Ishikawa (cell line): ENCODE measurements around the gene KPTN.

Experiments used
- CEBPB ChIP-seq: IDR thresholded peaks from 2 replicates; pipeline ENCODE4 v1.6.1; 2012
- EP300 ChIP-seq: IDR thresholded peaks from 2 replicates; pipeline ENCODE4 v1.6.1; 2012; ENCODE audit warnings: borderline replicate concordance
- FOXM1 ChIP-seq: IDR thresholded peaks from 2 replicates; pipeline ENCODE4 v1.6.1; 2012; ENCODE audit warnings: low read depth, borderline replicate concordance
- NFIC ChIP-seq: IDR thresholded peaks from 2 replicates; pipeline ENCODE4 v1.6.1; 2012
- RAD21 ChIP-seq: IDR thresholded peaks from 2 replicates; pipeline ENCODE4 v1.6.1; 2012; ENCODE audit warnings: low read depth
- TAF1 ChIP-seq: IDR thresholded peaks from 2 replicates; pipeline ENCODE4 v1.6.1; 2012; ENCODE audit warnings: low read depth, mild to moderate bottlenecking
- TCF12 ChIP-seq: IDR thresholded peaks from 2 replicates; pipeline ENCODE4 v1.6.1; 2012; ENCODE audit warnings: low read depth
- YY1 ChIP-seq: IDR thresholded peaks from 2 replicates; pipeline ENCODE4 v1.6.1; 2012; ENCODE audit warnings: low read depth
- ZBTB7A ChIP-seq: IDR thresholded peaks from 2 replicates; pipeline ENCODE4 v1.6.1; 2012; ENCODE audit warnings: low read depth
- TF ChIP-seq, protein P1 (sequence below): IDR thresholded peaks from 2 replicates; pipeline ENCODE4 v1.6.1; 2012
- TF ChIP-seq, protein P2 (sequence below): IDR thresholded peaks from 2 replicates; pipeline ENCODE4 v1.6.1; 2012; ENCODE audit warnings: low read depth, mild to moderate bottlenecking
- TF ChIP-seq, protein P3 (sequence below): IDR thresholded peaks from 2 replicates; pipeline ENCODE4 v1.6.1; 2012

DNA sequence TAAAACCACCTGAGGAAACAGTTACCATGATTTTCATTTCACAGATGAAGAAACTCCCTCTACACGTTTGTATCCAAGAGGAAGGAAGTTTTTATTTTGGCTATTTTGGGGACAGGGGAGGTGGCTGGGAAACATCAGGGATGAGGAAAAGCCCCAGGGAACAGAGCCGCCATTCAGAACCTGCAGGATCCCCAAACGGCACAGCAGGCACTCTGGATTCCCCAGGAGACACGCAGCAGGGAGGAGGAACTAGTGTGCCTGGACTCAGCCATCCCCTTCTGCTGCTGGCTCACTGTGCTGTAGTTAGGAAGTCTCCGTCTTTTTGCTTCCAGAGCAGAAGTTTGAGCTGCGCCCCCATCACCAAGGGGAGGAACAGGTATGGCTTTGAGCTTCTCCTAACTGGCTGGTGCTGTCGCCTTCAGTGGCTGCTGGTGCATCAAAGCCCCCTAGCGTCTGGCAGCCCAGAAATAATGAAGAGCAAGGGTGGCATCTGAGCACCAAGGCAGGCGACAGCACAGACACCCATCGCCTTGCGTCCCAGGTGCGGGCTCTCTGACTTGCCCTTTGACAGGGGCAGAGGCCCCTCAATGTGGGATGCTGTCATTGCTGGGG, 26.6 kb upstream of the KPTN start:
- no peak for TF ChIP-seq FOXM1
- TF ChIP-seq, protein P1, sequence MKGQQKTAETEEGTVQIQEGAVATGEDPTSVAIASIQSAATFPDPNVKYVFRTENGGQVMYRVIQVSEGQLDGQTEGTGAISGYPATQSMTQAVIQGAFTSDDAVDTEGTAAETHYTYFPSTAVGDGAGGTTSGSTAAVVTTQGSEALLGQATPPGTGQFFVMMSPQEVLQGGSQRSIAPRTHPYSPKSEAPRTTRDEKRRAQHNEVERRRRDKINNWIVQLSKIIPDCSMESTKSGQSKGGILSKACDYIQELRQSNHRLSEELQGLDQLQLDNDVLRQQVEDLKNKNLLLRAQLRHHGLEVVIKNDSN = no peak
- TF ChIP-seq EP300 = no peak
- no peak for TF ChIP-seq TCF12
- no peak for TF ChIP-seq ZBTB7A
- TF ChIP-seq, protein P2, sequence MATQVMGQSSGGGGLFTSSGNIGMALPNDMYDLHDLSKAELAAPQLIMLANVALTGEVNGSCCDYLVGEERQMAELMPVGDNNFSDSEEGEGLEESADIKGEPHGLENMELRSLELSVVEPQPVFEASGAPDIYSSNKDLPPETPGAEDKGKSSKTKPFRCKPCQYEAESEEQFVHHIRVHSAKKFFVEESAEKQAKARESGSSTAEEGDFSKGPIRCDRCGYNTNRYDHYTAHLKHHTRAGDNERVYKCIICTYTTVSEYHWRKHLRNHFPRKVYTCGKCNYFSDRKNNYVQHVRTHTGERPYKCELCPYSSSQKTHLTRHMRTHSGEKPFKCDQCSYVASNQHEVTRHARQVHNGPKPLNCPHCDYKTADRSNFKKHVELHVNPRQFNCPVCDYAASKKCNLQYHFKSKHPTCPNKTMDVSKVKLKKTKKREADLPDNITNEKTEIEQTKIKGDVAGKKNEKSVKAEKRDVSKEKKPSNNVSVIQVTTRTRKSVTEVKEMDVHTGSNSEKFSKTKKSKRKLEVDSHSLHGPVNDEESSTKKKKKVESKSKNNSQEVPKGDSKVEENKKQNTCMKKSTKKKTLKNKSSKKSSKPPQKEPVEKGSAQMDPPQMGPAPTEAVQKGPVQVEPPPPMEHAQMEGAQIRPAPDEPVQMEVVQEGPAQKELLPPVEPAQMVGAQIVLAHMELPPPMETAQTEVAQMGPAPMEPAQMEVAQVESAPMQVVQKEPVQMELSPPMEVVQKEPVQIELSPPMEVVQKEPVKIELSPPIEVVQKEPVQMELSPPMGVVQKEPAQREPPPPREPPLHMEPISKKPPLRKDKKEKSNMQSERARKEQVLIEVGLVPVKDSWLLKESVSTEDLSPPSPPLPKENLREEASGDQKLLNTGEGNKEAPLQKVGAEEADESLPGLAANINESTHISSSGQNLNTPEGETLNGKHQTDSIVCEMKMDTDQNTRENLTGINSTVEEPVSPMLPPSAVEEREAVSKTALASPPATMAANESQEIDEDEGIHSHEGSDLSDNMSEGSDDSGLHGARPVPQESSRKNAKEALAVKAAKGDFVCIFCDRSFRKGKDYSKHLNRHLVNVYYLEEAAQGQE = no peak
- TF ChIP-seq YY1 = no peak
- TF ChIP-seq CEBPB = no peak
- TF ChIP-seq, protein P3, sequence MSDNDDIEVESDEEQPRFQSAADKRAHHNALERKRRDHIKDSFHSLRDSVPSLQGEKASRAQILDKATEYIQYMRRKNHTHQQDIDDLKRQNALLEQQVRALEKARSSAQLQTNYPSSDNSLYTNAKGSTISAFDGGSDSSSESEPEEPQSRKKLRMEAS = no peak
- TF ChIP-seq RAD21 = no peak
- TF ChIP-seq TAF1 = no peak
- TF ChIP-seq NFIC = no peak
